A549 (cell line): ENCODE measurements around the gene SEMA3A. TPM values are rescaled to one million over a fixed set of nuclear protein-coding genes. Genes with fewer than 3 reads are reported as not detected.

ENCODE experiments used
- ATAC-seq, 2 experiments: fragments of 200-7000 bp in 1 of 2; fragments of >200 bp in 1 of 2; cut with Nextera tagmentation in 1 of 2; cut with Tn5 transposase in 1 of 2; 3 replicates each; pipeline versions ENCODE4 v1.8.0 to v1.9.1; 2018 to 2020; ENCODE audit warnings: mild to moderate bottlenecking in 1 of 2, moderate library complexity in 1 of 2
- CTCF ChIA-PET: fragments of 300-600 bp; sonication (Branson Sonifier 250); formaldehyde crosslinking; extraction: SDS; loops from one replicate; lab custom pipeline; 2021; ENCODE audit warnings: antibody characterized with exemption, inconsistent platforms; lab: Yijun Ruan, JAX
- POLR2A ChIA-PET: fragments of 350-600 bp; formaldehyde crosslinking; extraction: SDS; loops from one replicate; lab custom pipeline; 2021; ENCODE audit warnings: antibody characterized with exemption, inconsistent platforms; lab: Yijun Ruan, JAX
- DNase-seq, 2 experiments: peaks; one replicate each; pipeline versions ENCODE4 v3.0.0 to v3.0.0-alpha.2; 2011 to 2016; ENCODE audit warnings: low read depth in 1 of 2, low spot score in 1 of 2
- FAIRE-seq: peaks from 2 replicates; lab custom pipeline; 2011; peaks lifted over from hg19 to GRCh38; lab: Jason Lieb, UNC
- H3K27ac ChIP-seq, 2 experiments: fragments of >200 bp; sonication (Bioruptor Twin); formaldehyde crosslinking; 3 replicates each; pipeline ENCODE4 v1.5.1; 2016 to 2017
- H3K4me1 ChIP-seq: fragments of >200 bp; sonication (Bioruptor Twin); formaldehyde crosslinking; 3 replicates; pipeline ENCODE4 v1.6.1; 2016
- H3K4me2 ChIP-seq: fragments of >200 bp; sonication (Bioruptor Twin); formaldehyde crosslinking; 3 replicates; pipeline ENCODE4 v1.6.1; 2016
- H3K4me3 ChIP-seq: fragments of >200 bp; sonication (Bioruptor Twin); formaldehyde crosslinking; 3 replicates; pipeline ENCODE4 v1.5.1; 2016
- H3K9me3 ChIP-seq: fragments of >200 bp; sonication (Bioruptor Twin); formaldehyde crosslinking; 3 replicates; pipeline ENCODE4 v1.6.1; 2016
- ATOH8 ChIP-seq: fragments of 250-450 bp; sonication (Bioruptor Pico); IDR thresholded peaks from 2 replicates; pipeline ENCODE4 v1.5.0; 2020; ENCODE audit warnings: low read depth, mild to moderate bottlenecking, moderate library complexity
- CBX2 ChIP-seq: fragments of 200-600 bp; sonication (generic); IDR thresholded peaks from 2 replicates; pipeline ENCODE4 v1.6.1; 2016; ENCODE audit warnings: low read depth, mild to moderate bottlenecking, borderline replicate concordance
- CEBPB ChIP-seq, 2 experiments: fragments of >200 bp in 1 of 2; sonication (Bioruptor Twin) in 1 of 2; formaldehyde crosslinking in 1 of 2; IDR thresholded peaks; 2 replicates each; pipeline ENCODE4 v1.6.1; 2012 to 2016
- CHD2 ChIP-seq: fragments of 150-350 bp; IDR thresholded peaks from 2 replicates; pipeline ENCODE4 v1.6.1; 2014; ENCODE audit warnings: low read length; ENCODE audit not compliant: partially characterized antibody
- CTCF ChIP-seq: fragments of >200 bp; sonication (Bioruptor Twin); formaldehyde crosslinking; IDR thresholded peaks from 3 replicates; pipeline ENCODE4 v1.5.1; 2016
- FOSL2 ChIP-seq, 2 experiments: fragments of 450-650 bp in 1 of 2; fragments of >200 bp in 1 of 2; sonication (Bioruptor Twin) in 1 of 2; formaldehyde crosslinking; IDR thresholded peaks; 2 replicates each; pipeline versions ENCODE4 v1.5.0 to v1.6.1; 2016 to 2020; ENCODE audit warnings: mild to moderate bottlenecking in 1 of 2, moderate library complexity in 1 of 2
- HOXA7 ChIP-seq: fragments of 250-450 bp; sonication (Bioruptor Pico); IDR thresholded peaks from 2 replicates; pipeline ENCODE4 v1.5.0; 2020; ENCODE audit warnings: mild to moderate bottlenecking, moderate library complexity
- HOXB13 ChIP-seq: fragments of 250-450 bp; sonication (Bioruptor Pico); IDR thresholded peaks from 2 replicates; pipeline ENCODE4 v1.5.0; 2020; ENCODE audit warnings: low read depth, mild to moderate bottlenecking, moderate library complexity
- JUN ChIP-seq, 2 experiments: fragments of >200 bp; sonication (Bioruptor Twin); formaldehyde crosslinking; IDR thresholded peaks; 2 replicates in 1 of 2; 3 replicates in 1 of 2; pipeline ENCODE4 v1.6.1; 2016 to 2017
- JUNB ChIP-seq: fragments of >200 bp; sonication (Bioruptor Twin); formaldehyde crosslinking; IDR thresholded peaks from 2 replicates; pipeline ENCODE4 v1.6.1; 2016
- MAFK ChIP-seq: fragments of 450-650 bp; IDR thresholded peaks from 2 replicates; pipeline ENCODE4 v1.6.1; 2014; ENCODE audit not compliant: partially characterized antibody
- MAZ ChIP-seq: fragments of 150-350 bp; IDR thresholded peaks from 2 replicates; pipeline ENCODE4 v1.6.1; 2014; ENCODE audit warnings: antibody characterized with exemption, low read depth, low read length, borderline replicate concordance
- NR3C1 ChIP-seq: fragments of >200 bp; sonication (Bioruptor Twin); formaldehyde crosslinking; IDR thresholded peaks from 3 replicates; pipeline ENCODE4 v1.6.1; 2017
- PHF8 ChIP-seq: fragments of 200-600 bp; sonication (generic); IDR thresholded peaks from 2 replicates; pipeline ENCODE4 v1.6.1; 2016; ENCODE audit warnings: low read depth, mild to moderate bottlenecking, antibody characterized with exemption, moderate library complexity, borderline replicate concordance
- RAD21 ChIP-seq, 2 experiments: fragments of >200 bp in 1 of 2; sonication (Bioruptor Twin) in 1 of 2; formaldehyde crosslinking in 1 of 2; IDR thresholded peaks in 1 of 2; conservative IDR thresholded peaks in 1 of 2; 2 replicates in 1 of 2; 3 replicates in 1 of 2; pipeline ENCODE4 v1.6.1; 2012 to 2018; ENCODE audit warnings: inconsistent platforms in 1 of 2
- RFX5 ChIP-seq: fragments of 450-650 bp; IDR thresholded peaks from 2 replicates; pipeline ENCODE4 v1.7.1; 2014; ENCODE audit warnings: antibody characterized with exemption, mild to moderate bottlenecking, moderate library complexity
- SMC3 ChIP-seq: fragments of >200 bp; sonication (Bioruptor Twin); formaldehyde crosslinking; IDR thresholded peaks from 3 replicates; pipeline ENCODE4 v1.6.1; 2018; ENCODE audit warnings: inconsistent platforms
- WGBS: methylation state at CpG from one replicate; pipeline ENCODE4 v1.1.6; 2017; ENCODE audit errors: missing lambda C conversion rate; 5-methylcytosine and 5-hydroxymethylcytosine counted together
- polyA plus RNA-seq, 4 experiments: library from polyadenylated mRNA; depleted of rRNA in 3 of 4; stranded (reverse); fragments of >200 nt; fragmentation: RNase III in 1 of 4; extraction: RNeasy Plus Mini Kit Qiagen cat#74134 plus additional on column Dnase treatment in 1 of 4; gene quantifications; 2 replicates in 3 of 4; 3 replicates in 1 of 4; pipeline ENCODE4 v1.2.3, GENCODE V29; 2011 to 2017
- TF ChIP-seq, protein P1 (sequence below): fragments of 150-350 bp; IDR thresholded peaks from 2 replicates; pipeline ENCODE4 v1.6.1; 2014; ENCODE audit warnings: low read depth, mild to moderate bottlenecking, low read length
- TF ChIP-seq, protein P2 (sequence below): IDR thresholded peaks from 2 replicates; pipeline ENCODE4 v1.6.1; 2012
- TF ChIP-seq, protein P3 (sequence below): fragments of 450-650 bp; IDR thresholded peaks from 2 replicates; pipeline ENCODE4 v1.6.1; 2014; ENCODE audit warnings: antibody characterized with exemption

SEMA3A gene
- polyA plus RNA-seq, 2 of the 4 experiments (the other 2 are of a cell fraction), result 3.6 to 19.1 TPM

DNA sequence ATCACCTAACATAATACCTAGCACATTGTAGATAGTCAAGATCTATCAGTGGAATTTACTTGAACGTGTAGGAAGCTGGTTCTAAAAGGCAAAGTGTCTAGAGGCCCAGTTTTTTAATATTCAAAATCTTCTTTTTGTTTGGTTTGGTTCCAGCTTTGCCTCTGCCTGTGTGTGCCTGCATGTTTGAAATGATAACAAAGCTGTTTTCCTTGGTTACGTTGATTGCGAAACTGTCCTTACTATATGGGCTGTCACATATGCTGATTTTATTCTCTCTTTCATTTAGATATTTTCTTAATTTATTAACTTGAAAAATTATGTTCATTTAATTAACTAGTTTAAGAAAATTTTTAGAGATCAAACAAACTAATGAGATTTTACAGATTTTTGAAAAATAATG, 237.3 kb downstream of the SEMA3A start:
- Histone ChIP-seq H3K4me1 (no peaks in the 10 kb centered on the region), H3K4me3 (no peak overlapping the region), H3K4me2 (no peak overlapping the region), H3K9me3 (no peaks in the 10 kb centered on the region), H3K27ac (no peak overlapping the region)
- DNase-seq, result peak in 1 of 2 experiments; percentile 9
- FAIRE-seq, result no peak
- WGBS, result 73% methylated on average over 3 of the region's 3 CpGs
- peak; percentile 74 to 80; a peak in 3 of 4 replicates for TF ChIP-seq CEBPB (IDR thresholded peaks at IDR 0.05)
- TF ChIP-seq JUN (IDR thresholded peaks at IDR 0.05), result no peak
- ChIA-PET POLR2A (no interaction called here), CTCF (interaction anchor here (3.1 kb wide), 1 partner anchor 22 kb away, joined by 22 read pairs; no protein-coding TSS in a partner anchor)
- no peak for ATAC-seq

- no peak for TF ChIP-seq JUNB
- no peak for TF ChIP-seq MAZ
- TF ChIP-seq, protein P1, sequence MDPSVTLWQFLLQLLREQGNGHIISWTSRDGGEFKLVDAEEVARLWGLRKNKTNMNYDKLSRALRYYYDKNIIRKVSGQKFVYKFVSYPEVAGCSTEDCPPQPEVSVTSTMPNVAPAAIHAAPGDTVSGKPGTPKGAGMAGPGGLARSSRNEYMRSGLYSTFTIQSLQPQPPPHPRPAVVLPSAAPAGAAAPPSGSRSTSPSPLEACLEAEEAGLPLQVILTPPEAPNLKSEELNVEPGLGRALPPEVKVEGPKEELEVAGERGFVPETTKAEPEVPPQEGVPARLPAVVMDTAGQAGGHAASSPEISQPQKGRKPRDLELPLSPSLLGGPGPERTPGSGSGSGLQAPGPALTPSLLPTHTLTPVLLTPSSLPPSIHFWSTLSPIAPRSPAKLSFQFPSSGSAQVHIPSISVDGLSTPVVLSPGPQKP, result no peak
- TF ChIP-seq MAFK, result no peak
- TF ChIP-seq RFX5, result no peak
- no peak for TF ChIP-seq FOSL2 (IDR thresholded peaks at IDR 0.05)
- no peak for TF ChIP-seq FOSL2 (CRISPR knock-in tag; IDR thresholded peaks at IDR 0.05)
- no peak for TF ChIP-seq NR3C1
- TF ChIP-seq, protein P2, sequence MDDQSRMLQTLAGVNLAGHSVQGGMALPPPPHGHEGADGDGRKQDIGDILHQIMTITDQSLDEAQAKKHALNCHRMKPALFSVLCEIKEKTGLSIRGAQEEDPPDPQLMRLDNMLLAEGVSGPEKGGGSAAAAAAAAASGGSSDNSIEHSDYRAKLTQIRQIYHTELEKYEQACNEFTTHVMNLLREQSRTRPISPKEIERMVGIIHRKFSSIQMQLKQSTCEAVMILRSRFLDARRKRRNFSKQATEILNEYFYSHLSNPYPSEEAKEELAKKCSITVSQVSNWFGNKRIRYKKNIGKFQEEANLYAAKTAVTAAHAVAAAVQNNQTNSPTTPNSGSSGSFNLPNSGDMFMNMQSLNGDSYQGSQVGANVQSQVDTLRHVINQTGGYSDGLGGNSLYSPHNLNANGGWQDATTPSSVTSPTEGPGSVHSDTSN, result no peak
- TF ChIP-seq, all 56 proteins: peak for 0
- no peaks in the 10 kb centered on the region for H3K9me3 ChIP-seq
- POLR2A ChIA-PET, result no interaction called here
- 42% methylated on average over 2 of the region's 2 CpGs for WGBS
- no peak for DNase-seq
- CTCF ChIA-PET, result interaction anchor here (1.1 to 3.1 kb wide), 3 partner anchors 20 to 1072 kb away, joined by 3 to 22 read pairs (median 4); no protein-coding TSS in a partner anchor
- no peak for ATAC-seq
- peak; percentile 59 for FAIRE-seq
- H3K4me1 ChIP-seq, result no peaks in the 10 kb centered on the region
- H3K4me2 ChIP-seq, result no peak overlapping the region
- H3K27ac ChIP-seq, result no peak overlapping the region
- H3K4me3 ChIP-seq, result no peak overlapping the region
These were observed 238.5 kb downstream of the SEMA3A start for GRCh38 chr7:83956104-83956503.

GRCh38 chr7:83952236-83952635, 242.4 kb downstream of the SEMA3A start:
- Histone ChIP-seq H3K4me2 (no peak overlapping the region), H3K9me3 (no peaks in the 10 kb centered on the region), H3K27ac (no peak overlapping the region), H3K4me3 (no peak overlapping the region), H3K4me1 (no peaks in the 10 kb centered on the region)
- DNase-seq (no peak), ATAC-seq (no peak), FAIRE-seq (no peak)
- ChIA-PET POLR2A (no interaction called here), CTCF (interaction anchor here (1.9 kb wide), 1 partner anchor 16 kb away, joined by 7 read pairs; no protein-coding TSS in a partner anchor)
- TF ChIP-seq HOXA7 (no peak), PHF8 (no peak), RAD21 (conservative IDR thresholded peaks at IDR 0.05 in 1 of 2, IDR thresholded peaks at IDR 0.05 in 1 of 2) (no peak), CHD2 (no peak), NR3C1 (no peak), CBX2 (no peak), CEBPB (IDR thresholded peaks at IDR 0.05) (no peak), SMC3 (no peak), ATOH8 (CRISPR knock-in tag) (no peak), HOXB13 (CRISPR knock-in tag) (no peak), CTCF (no peak), JUN (IDR thresholded peaks at IDR 0.05) (no peak)
- TF ChIP-seq, protein P1, result no peak
- TF ChIP-seq, protein P3, sequence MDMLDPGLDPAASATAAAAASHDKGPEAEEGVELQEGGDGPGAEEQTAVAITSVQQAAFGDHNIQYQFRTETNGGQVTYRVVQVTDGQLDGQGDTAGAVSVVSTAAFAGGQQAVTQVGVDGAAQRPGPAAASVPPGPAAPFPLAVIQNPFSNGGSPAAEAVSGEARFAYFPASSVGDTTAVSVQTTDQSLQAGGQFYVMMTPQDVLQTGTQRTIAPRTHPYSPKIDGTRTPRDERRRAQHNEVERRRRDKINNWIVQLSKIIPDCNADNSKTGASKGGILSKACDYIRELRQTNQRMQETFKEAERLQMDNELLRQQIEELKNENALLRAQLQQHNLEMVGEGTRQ, result no peak
- 85% methylated on average over 2 of the region's 2 CpGs for WGBS
